Stomach (tissue), 4 donors: Measurements from ENCODE around the gene ATP5MC3.
A peak's percentile ranks its signal among the peaks of the same experiment; 100 is the strongest.

ENCODE experiments used
- CTCF ChIP-seq, 7 experiments: fragments of 450-650 bp in 4 of 7; fragments of 200-600 bp in 3 of 7; sonication (generic) in 3 of 7; IDR thresholded peaks; one replicate each; pipeline ENCODE4 v1.5.1; 2016 to 2019; ENCODE audit warnings: antibody characterized with exemption in 7 of 7, control low read depth in 2 of 7, mild to moderate bottlenecking in 1 of 7
- EP300 ChIP-seq: sonication (generic); formaldehyde crosslinking; IDR thresholded peaks from one replicate; pipeline ENCODE4 v1.6.1; 2017; ENCODE audit warnings: antibody characterized with exemption
- POLR2A ChIP-seq, 4 donors: fragments of 450-650 bp; IDR thresholded peaks; one replicate each; pipeline ENCODE4 v1.6.1; 2016; ENCODE audit warnings: antibody characterized with exemption in 4 of 4, control low read depth in 2 of 4, mild to moderate bottlenecking in 1 of 4, moderate library complexity in 1 of 4
- POLR2AphosphoS5 ChIP-seq, 3 donors: sonication (generic); formaldehyde crosslinking; IDR thresholded peaks; one replicate each; pipeline ENCODE4 v1.6.1; 2016; ENCODE audit warnings: antibody characterized with exemption in 3 of 3

GRCh38 chr2:175167792-175168563 lies 13.5 kb downstream of the ATP5MC3 start, which contains the start of gene ATF2:
- TF ChIP-seq CTCF (IDR thresholded peaks at IDR 0.05) (peak in 1 of 7 experiments; percentile 13), POLR2A (IDR thresholded peaks at IDR 0.05) (peak in 1 of 4 donors; percentile 14), POLR2AphosphoS5 (IDR thresholded peaks at IDR 0.05) (peak; percentile 11 to 87 (median 80)), EP300 (no peak)
